Gastrocnemius medialis (tissue), 4 donors: ENCODE results near the gene MSMB.

Experiments used
- POLR2A ChIP-seq, 2 donors: fragments of 450-650 bp; IDR thresholded peaks; one replicate each; pipeline ENCODE4 v1.6.1; 2017; ENCODE audit warnings: antibody characterized with exemption in 2 of 2, mild to moderate bottlenecking in 2 of 2, moderate library complexity in 2 of 2
- TF ChIP-seq, protein P1 (sequence below), 5 experiments: fragments of 450-650 bp in 3 of 5; fragments of 200-600 bp in 2 of 5; sonication (generic) in 2 of 5; IDR thresholded peaks in 4 of 5; conservative IDR thresholded peaks in 1 of 5; 1 replicate in 4 of 5; 2 replicates in 1 of 5; pipeline ENCODE4 v1.5.1; 2016 to 2019; ENCODE audit warnings: antibody characterized with exemption in 5 of 5, mild to moderate bottlenecking in 3 of 5, moderate library complexity in 3 of 5

DNA sequence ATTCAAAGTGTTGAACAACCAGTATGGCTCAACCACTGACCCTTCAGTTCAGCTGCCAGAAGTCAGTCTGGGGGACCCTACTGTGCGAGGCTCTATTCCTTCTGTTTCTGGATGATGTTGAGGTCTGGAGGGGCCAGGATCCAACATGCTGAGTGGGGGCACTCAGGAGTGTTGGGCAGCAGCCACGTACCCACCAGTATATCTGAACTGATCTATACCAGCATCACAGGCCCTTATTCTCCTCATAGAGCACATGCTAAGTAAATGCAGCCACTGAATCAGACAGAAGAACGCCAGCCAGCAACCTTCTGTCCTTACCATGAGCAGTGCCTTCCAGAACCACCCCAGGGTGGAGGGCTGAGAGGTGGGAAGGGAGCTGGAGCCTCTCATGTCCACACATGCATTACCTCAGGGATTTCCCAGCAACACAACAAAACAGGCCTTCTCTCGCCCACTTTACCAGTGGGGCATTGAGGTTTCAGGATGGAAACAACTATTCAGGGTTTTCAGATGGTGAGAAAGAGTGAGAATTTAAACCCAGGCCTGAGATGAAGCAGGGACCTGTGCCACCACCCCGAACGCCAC is 6.8 kb upstream of the MSMB start:
- TF ChIP-seq, protein P1, sequence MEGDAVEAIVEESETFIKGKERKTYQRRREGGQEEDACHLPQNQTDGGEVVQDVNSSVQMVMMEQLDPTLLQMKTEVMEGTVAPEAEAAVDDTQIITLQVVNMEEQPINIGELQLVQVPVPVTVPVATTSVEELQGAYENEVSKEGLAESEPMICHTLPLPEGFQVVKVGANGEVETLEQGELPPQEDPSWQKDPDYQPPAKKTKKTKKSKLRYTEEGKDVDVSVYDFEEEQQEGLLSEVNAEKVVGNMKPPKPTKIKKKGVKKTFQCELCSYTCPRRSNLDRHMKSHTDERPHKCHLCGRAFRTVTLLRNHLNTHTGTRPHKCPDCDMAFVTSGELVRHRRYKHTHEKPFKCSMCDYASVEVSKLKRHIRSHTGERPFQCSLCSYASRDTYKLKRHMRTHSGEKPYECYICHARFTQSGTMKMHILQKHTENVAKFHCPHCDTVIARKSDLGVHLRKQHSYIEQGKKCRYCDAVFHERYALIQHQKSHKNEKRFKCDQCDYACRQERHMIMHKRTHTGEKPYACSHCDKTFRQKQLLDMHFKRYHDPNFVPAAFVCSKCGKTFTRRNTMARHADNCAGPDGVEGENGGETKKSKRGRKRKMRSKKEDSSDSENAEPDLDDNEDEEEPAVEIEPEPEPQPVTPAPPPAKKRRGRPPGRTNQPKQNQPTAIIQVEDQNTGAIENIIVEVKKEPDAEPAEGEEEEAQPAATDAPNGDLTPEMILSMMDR (IDR thresholded peaks at IDR 0.05 in 4 of 5, conservative IDR thresholded peaks at IDR 0.05 in 1 of 5) = no peak
- TF ChIP-seq POLR2A (IDR thresholded peaks at IDR 0.05) = no peak
